Bronchial epithelial cell (primary cell): Measurements from ENCODE around the gene LMBR1L. TPM values are rescaled to one million over a fixed set of nuclear protein-coding genes. Genes with fewer than 3 reads are reported as not detected.
A peak's percentile ranks its signal among the peaks of the same experiment; 100 is the strongest.

ENCODE experiments used
- DNase-seq: peaks from one replicate; pipeline ENCODE4 v3.0.0-alpha.2; 2010; ENCODE audit warnings: low read depth
- FAIRE-seq: peaks from 2 replicates; lab custom pipeline; 2011; peaks lifted over from hg19 to GRCh38; lab: Jason Lieb, UNC
- H3K27me3 ChIP-seq: 2 replicates; pipeline ENCODE4 v1.5.1; 2011; ENCODE audit warnings: low read length; ENCODE audit not compliant: control insufficient read depth, insufficient read depth
- H3K36me3 ChIP-seq: 2 replicates; pipeline ENCODE4 v1.5.1; 2011; ENCODE audit warnings: low read length; ENCODE audit not compliant: control insufficient read depth, insufficient read depth
- H3K4me3 ChIP-seq: 2 replicates; pipeline ENCODE4 v1.5.1; 2011; ENCODE audit warnings: mild to moderate bottlenecking, low read depth, low read length, control low read depth
- CTCF ChIP-seq: IDR thresholded peaks from 2 replicates; pipeline ENCODE4 v1.5.1; 2011; ENCODE audit warnings: mild to moderate bottlenecking, moderate library complexity, low read length, control low read depth, inconsistent platforms; ENCODE audit not compliant: insufficient read depth, severe bottlenecking
- total RNA-seq: library from RNA; depleted of rRNA; stranded (reverse); fragments of >200 nt; gene quantifications from 2 replicates; pipeline ENCODE4 v1.2.1, GENCODE V29; 2014

Gene LMBR1L
- total RNA-seq, 1 donor from 2014 or later, result 24.0 TPM

- DNase-seq (no peak), FAIRE-seq (no peak)
- H3K27me3 ChIP-seq, result no peaks in the 10 kb centered on the region
- TF ChIP-seq CTCF, result no peak
- peaks cover 9% of the 10 kb centered on the region for H3K36me3 ChIP-seq
- H3K4me3 ChIP-seq, result no peak overlapping the region
Observed at GRCh38 chr12:49126852-49127763, 16.5 kb upstream of the LMBR1L start.

- DNase-seq, result peak; percentile 50
- FAIRE-seq, result peak; percentile 80
Observed at GRCh38 chr12:49121047-49121696, 10.5 kb upstream of the LMBR1L start.

GRCh38 chr12:49111206-49111605 is 559 bp upstream of the LMBR1L start:
- no peak for TF ChIP-seq CTCF
- Histone ChIP-seq H3K27me3 (no peaks in the 10 kb centered on the region), H3K36me3 (no peaks in the 10 kb centered on the region), H3K4me3 (peak overlapping the region; percentile 96)
- no peak for FAIRE-seq
- DNase-seq, result no peak

More at GRCh38 chr12:49121047-49121696, 10.5 kb upstream of the LMBR1L start:
- peak; percentile 69 for TF ChIP-seq CTCF
- Histone ChIP-seq H3K27me3 (no peaks in the 10 kb centered on the region), H3K36me3 (no peaks in the 10 kb centered on the region), H3K4me3 (no peak overlapping the region)

- no peaks in the 10 kb centered on the region for H3K27me3 ChIP-seq
- TF ChIP-seq CTCF, result no peak
- peaks cover 3% of the 10 kb centered on the region for H3K36me3 ChIP-seq
- H3K4me3 ChIP-seq, result peak overlapping the region; percentile 96
- DNase-seq (no peak), FAIRE-seq (no peak)
Observed at GRCh38 chr12:49109641-49110463, 795 bp downstream of the LMBR1L start.

GRCh38 chr12:49108958-49109404 is 1.7 kb downstream of the LMBR1L start:
- no peak for TF ChIP-seq CTCF
- peaks cover 6% of the 10 kb centered on the region for H3K36me3 ChIP-seq
- FAIRE-seq (no peak), DNase-seq (no peak)
- H3K4me3 ChIP-seq, result no peak overlapping the region
- H3K27me3 ChIP-seq, result no peaks in the 10 kb centered on the region
